Thyroid gland (tissue), 4 donors: ENCODE results near the gene TNFSF11.

Source experiments
- POLR2A ChIP-seq, 2 donors: fragments of 450-650 bp; IDR thresholded peaks; one replicate each; pipeline ENCODE4 v1.6.1; 2017; ENCODE audit warnings: antibody characterized with exemption in 2 of 2, mild to moderate bottlenecking in 2 of 2, moderate library complexity in 1 of 2
- TF ChIP-seq, protein P1 (sequence below), 6 experiments: fragments of 200-600 bp in 3 of 6; fragments of 450-650 bp in 3 of 6; sonication (generic) in 3 of 6; IDR thresholded peaks; one replicate each; pipeline ENCODE4 v1.5.1; 2016 to 2019; ENCODE audit warnings: antibody characterized with exemption in 6 of 6, mild to moderate bottlenecking in 2 of 6, inconsistent platforms in 1 of 6, moderate library complexity in 1 of 6

DNA sequence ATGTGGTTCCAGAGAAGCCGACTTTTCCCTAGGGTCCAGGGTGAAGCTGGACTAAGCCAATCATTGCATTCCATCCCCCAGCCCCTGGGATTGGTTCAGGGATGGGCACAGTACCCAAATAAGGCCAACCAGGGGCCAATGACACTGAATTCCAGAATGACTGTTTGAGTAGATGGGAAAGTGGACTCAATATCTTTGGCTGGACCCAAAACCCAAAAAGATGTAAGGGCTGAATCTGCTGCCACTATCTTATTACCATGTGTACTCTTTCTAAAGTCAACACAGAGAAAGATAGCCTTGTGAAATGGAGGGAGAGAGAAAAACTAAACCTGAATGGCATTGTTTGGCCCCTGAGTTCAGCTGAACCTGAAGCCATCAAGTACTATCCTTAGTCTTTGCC, 39.2 kb upstream of the TNFSF11 start:
- TF ChIP-seq, protein P1, sequence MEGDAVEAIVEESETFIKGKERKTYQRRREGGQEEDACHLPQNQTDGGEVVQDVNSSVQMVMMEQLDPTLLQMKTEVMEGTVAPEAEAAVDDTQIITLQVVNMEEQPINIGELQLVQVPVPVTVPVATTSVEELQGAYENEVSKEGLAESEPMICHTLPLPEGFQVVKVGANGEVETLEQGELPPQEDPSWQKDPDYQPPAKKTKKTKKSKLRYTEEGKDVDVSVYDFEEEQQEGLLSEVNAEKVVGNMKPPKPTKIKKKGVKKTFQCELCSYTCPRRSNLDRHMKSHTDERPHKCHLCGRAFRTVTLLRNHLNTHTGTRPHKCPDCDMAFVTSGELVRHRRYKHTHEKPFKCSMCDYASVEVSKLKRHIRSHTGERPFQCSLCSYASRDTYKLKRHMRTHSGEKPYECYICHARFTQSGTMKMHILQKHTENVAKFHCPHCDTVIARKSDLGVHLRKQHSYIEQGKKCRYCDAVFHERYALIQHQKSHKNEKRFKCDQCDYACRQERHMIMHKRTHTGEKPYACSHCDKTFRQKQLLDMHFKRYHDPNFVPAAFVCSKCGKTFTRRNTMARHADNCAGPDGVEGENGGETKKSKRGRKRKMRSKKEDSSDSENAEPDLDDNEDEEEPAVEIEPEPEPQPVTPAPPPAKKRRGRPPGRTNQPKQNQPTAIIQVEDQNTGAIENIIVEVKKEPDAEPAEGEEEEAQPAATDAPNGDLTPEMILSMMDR (IDR thresholded peaks at IDR 0.05) = no peak
- no peak for TF ChIP-seq POLR2A (IDR thresholded peaks at IDR 0.05)
